GM19468 (cell line): ENCODE results near the gene SCYGR4.
"Not testable (repeated sequence)": the region's sequence is repeated elsewhere in the genome, so short reads cannot be mapped to it uniquely, and the experiment has no call there.

Experiments
- ATAC-seq: cut with Tn5 transposase; IDR thresholded peaks from one replicate; pipeline ENCODE4 v1.9.1; 2021; ENCODE audit warnings: mild to moderate bottlenecking, moderate library complexity, moderate number of reproducible peaks; ENCODE audit not compliant: unreplicated experiment; ENCODE audit errors: extremely low read depth

Gene SCYGR4

DNA sequence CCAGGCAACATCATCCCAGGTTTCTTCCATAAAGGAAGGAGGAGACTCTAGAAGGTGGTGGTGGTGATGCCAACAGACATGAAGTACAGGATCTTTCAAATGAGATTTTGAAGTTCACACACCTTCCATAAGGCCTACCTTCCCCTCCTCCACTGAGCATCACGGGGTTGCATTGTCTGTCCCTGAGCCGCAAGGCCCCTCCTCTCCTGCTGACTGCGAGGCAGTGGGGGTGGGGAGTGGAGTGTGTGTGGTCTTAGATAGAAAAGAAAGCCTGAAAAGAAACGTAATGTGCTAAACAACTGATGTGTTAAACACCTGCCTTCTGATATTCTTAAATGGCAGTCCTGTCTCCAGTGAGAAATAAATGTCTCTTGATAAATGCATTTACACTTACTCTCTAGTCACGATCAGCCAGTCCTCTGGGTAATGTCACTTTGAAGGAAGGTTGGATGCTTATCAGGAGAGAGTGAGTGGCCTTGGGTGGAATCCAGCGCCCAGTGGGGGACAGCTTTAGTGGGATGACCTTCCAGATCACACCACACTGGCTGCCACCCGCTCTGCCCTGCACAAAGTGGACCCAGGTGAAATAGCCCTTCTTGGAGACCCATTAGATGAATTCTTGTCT, 43.8 kb downstream of the SCYGR4 start:
- no peak for ATAC-seq

DNA sequence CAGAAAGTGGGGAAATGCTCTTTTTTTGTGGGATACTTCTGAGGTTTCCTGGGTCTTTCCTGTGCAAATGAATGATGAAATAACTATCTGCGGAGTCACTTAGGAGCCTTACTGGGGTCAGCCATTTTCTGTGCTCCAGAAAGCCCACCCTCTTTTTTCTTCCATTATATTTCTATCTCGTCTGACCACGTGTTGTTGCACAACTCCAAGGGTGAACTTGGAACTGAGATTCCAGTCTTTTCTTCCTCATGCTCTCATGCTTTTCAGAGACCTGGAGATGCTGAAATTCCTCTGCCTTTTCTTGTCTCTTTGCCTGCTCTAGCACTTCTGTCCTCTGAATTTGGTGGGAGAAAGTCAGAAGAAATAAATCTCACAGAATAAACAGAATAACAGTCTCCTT, 44.5 kb downstream of the SCYGR4 start:
- no peak for ATAC-seq

DNA sequence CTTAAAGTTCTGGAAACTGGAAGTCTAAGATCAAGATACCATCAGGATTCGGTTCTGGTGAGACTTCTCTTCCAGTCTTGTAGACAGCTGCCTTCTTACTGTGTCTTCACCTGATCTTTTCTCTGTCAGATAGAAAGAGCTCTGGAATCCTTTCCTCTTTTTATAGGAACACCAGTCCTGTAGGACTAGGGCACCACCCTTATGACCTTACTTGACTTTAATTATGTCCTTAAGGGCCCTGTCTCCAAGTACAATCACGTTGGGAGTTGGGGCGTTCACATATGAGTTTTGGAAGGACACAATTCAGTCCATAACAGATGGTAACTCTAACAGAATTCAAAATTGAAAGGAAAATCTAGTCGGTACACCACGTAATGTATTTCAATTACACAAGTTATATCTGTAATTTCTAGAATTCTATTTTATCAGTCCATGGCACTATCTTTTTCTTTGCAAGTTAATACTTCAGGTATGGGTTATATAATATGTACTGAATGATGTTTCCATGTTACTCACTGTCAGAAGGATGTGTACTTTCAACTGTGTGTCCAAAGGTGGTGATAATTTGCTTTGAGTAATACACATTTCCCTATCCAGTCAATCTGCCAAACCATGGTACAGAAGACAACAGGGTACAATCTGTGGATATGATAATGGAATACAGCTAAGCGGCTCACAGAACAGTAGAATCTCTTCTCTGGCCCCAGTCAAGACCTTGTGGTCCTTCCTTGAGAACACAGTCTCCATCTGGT, 48.1 kb downstream of the SCYGR4 start:
- no peak for ATAC-seq

DNA sequence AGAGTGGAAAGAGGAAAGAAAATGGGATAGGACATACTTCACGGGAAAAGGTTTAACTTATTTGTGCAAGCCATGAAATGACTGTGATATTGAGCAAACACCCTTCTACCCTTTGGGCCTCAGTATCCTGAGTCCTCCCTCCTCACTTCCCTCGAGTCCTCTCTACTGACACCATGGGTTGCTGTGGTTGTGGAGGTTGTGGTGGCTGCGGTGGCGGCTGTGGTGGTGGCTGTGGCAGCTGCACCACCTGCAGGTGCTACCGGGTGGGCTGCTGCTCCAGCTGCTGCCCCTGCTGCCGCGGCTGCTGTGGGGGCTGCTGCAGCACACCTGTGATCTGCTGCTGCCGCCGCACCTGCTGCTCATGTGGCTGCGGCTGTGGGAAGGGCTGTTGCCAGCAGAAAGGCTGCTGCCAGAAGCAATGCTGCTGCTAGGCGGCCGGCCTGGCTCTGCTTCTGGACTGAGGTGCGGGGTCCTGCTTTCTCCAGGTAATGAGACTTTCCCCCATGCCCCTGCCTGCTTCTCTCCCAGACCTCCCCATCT, 49.4 kb downstream of the SCYGR4 start, which contains the start of gene SCYGR5:
TSS of gene SCYGR5 (plus strand) at position 174 of the 540 bp plus-strand sequence. CDS start at position 174, 0 bp downstream.
- not testable (repeated sequence) for ATAC-seq
